B cell (primary cell): ENCODE data around the gene AP2S1. TPM values are rescaled to one million over a fixed set of nuclear protein-coding genes. Genes with fewer than 3 reads are reported as not detected.
"Not testable (repeated sequence)": the region's sequence is repeated elsewhere in the genome, so short reads cannot be mapped to it uniquely, and the experiment has no call there.

Source experiments
- ATAC-seq: fragments of 200-7000 bp; cut with Tn5 transposase; one replicate; pipeline ENCODE4 v1.10.0; 2021; ENCODE audit warnings: low read depth, mild to moderate bottlenecking, moderate number of reproducible peaks, moderate library complexity
- CTCF ChIA-PET: fragments of 350-600 bp; sonication (Branson Sonifier 250); formaldehyde crosslinking; loops from one replicate; lab custom pipeline; 2021; ENCODE audit warnings: antibody characterized with exemption, inconsistent platforms; lab: Charles Lee
- POLR2A ChIA-PET: fragments of 350-600 bp; sonication (Branson Sonifier 250); formaldehyde crosslinking; loops from one replicate; lab custom pipeline; 2021; ENCODE audit warnings: antibody characterized with exemption; lab: Charles Lee
- DNase-seq: peaks from one replicate; pipeline ENCODE4 v3.0.0; 2013
- H2AFZ ChIP-seq: 2 replicates; pipeline ENCODE4 v1.6.1; 2012; ENCODE audit warnings: mild to moderate bottlenecking, low read depth, low read length; ENCODE audit not compliant: insufficient read depth, poor library complexity, severe bottlenecking
- H3K27ac ChIP-seq, 2 donors: 1 replicate in 1 of 2; 2 replicates in 1 of 2; pipeline ENCODE4 v1.5.1; 2012 to 2013; ENCODE audit warnings: low read length in 2 of 2, mild to moderate bottlenecking in 2 of 2, moderate library complexity in 1 of 2
- H3K27me3 ChIP-seq, 4 experiments: fragments of 200-600 bp in 1 of 4; sonication (generic) in 1 of 4; replicated peaks in 1 of 4; 1 replicate in 2 of 4; 2 replicates in 2 of 4; pipeline versions ENCODE4 v1.6.1 to v1.7.0; 2013 to 2016; ENCODE audit warnings: low read length in 3 of 4, mild to moderate bottlenecking in 2 of 4, mixed read lengths in 1 of 4, moderate library complexity in 1 of 4; ENCODE audit not compliant: insufficient read depth in 4 of 4, control insufficient read depth in 3 of 4; ENCODE audit errors: control extremely low read depth in 1 of 4
- H3K36me3 ChIP-seq, 2 experiments: replicated peaks in 1 of 2; 1 replicate in 1 of 2; 2 replicates in 1 of 2; pipeline versions ENCODE4 v1.6.1 to v1.7.1; 2013; ENCODE audit warnings: low read length in 1 of 2; ENCODE audit not compliant: insufficient read depth in 2 of 2, control insufficient read depth in 1 of 2; ENCODE audit errors: control extremely low read depth in 1 of 2, extremely low read depth in 1 of 2
- H3K4me1 ChIP-seq, 2 donors: fragments of 200-600 bp in 1 of 2; sonication (generic) in 1 of 2; 1 replicate in 1 of 2; 2 replicates in 1 of 2; pipeline versions ENCODE4 v1.5.1 to v1.6.1; 2013 to 2017; ENCODE audit warnings: low read length in 2 of 2; ENCODE audit not compliant: control insufficient read depth in 2 of 2, insufficient read depth in 2 of 2
- H3K4me2 ChIP-seq: replicated peaks from 2 replicates; pipeline ENCODE3; 2012; ENCODE audit warnings: mild to moderate bottlenecking, low read depth, low read length; ENCODE audit not compliant: poor library complexity, severe bottlenecking
- H3K4me3 ChIP-seq, 5 experiments: fragments of 200-600 bp in 1 of 5; sonication (generic) in 1 of 5; 1 replicate in 3 of 5; 2 replicates in 2 of 5; pipeline versions ENCODE4 v1.5.1 to v1.7.0; 2011 to 2016; ENCODE audit warnings: low read length in 4 of 5, mild to moderate bottlenecking in 4 of 5, low read depth in 2 of 5, control low read depth in 1 of 5, moderate library complexity in 1 of 5; ENCODE audit not compliant: insufficient read depth in 1 of 5; ENCODE audit errors: control extremely low read depth in 1 of 5, extremely low read depth in 1 of 5
- H3K79me2 ChIP-seq: fragments of 200-600 bp; sonication (generic); one replicate; pipeline ENCODE4 v1.6.0; 2016; ENCODE audit warnings: low read length; ENCODE audit not compliant: control insufficient read depth, insufficient read depth
- H3K9ac ChIP-seq: fragments of 200-600 bp; sonication (generic); 2 replicates; pipeline ENCODE4 v1.6.1; 2017; ENCODE audit warnings: mild to moderate bottlenecking, low read length, moderate library complexity
- H3K9me3 ChIP-seq, 3 donors: one replicate each; pipeline versions ENCODE4 v1.6.1 to v1.7.1; 2013; ENCODE audit warnings: low read length in 2 of 3; ENCODE audit not compliant: control insufficient read depth in 2 of 3, insufficient read depth in 1 of 3; ENCODE audit errors: control extremely low read depth in 1 of 3
- H4K20me1 ChIP-seq: 2 replicates; pipeline ENCODE4 v1.6.0; 2012; ENCODE audit warnings: mild to moderate bottlenecking, low read length; ENCODE audit not compliant: insufficient read depth, control insufficient read depth, poor library complexity, severe bottlenecking
- H3K27ac Mint-ChIP-seq: one replicate; pipeline ENCODE4 v1.8.0; 2021; ENCODE audit warnings: mixed read lengths
- H3K27me3 Mint-ChIP-seq: one replicate; pipeline ENCODE4 v1.8.0; 2021; ENCODE audit warnings: mixed read lengths
- H3K4me1 Mint-ChIP-seq: one replicate; pipeline ENCODE4 v1.8.0; 2021; ENCODE audit warnings: mixed read lengths
- H3K4me3 Mint-ChIP-seq: one replicate; pipeline ENCODE4 v1.8.0; 2021; ENCODE audit warnings: mixed read lengths
- H3K9me3 Mint-ChIP-seq: one replicate; pipeline ENCODE4 v1.8.0; 2022; ENCODE audit warnings: mixed read lengths; ENCODE audit not compliant: insufficient read depth
- CTCF ChIP-seq: fragments of 200-600 bp; IDR thresholded peaks from one replicate; pipeline ENCODE4 v1.8.0; 2022; ENCODE audit warnings: antibody characterized with exemption, mild to moderate bottlenecking
- EZH2 ChIP-seq: IDR thresholded peaks from 2 replicates; pipeline ENCODE4 v1.6.1; 2012; ENCODE audit warnings: borderline replicate concordance, low read depth, mild to moderate bottlenecking, moderate library complexity, low read length; ENCODE audit not compliant: insufficient read depth, poor library complexity, severe bottlenecking
- WGBS: methylation state at CpG from one replicate; pipeline ENCODE4 v1.1.5; 2013; ENCODE audit warnings: missing lambda C conversion rate; ENCODE audit not compliant: insufficient coverage; 5-methylcytosine and 5-hydroxymethylcytosine counted together
- intact Hi-C: fragments of 100-400 bp; cut with micrococcal nuclease; formaldehyde crosslinking; loops from one replicate; pipeline ENCODE4 v1.10.0; 2022
- polyA plus RNA-seq: library from polyadenylated mRNA; depleted of rRNA; stranded (reverse); fragments of >200 nt; gene quantifications from 2 replicates; pipeline ENCODE4 v1.2.3, GENCODE V29; 2012
- total RNA-seq, 2 donors: library from RNA; stranded (reverse); fragments of 120-200 nt in 1 of 2; gene quantifications; 1 replicate in 1 of 2; 2 replicates in 1 of 2; pipeline versions ENCODE4 v1.2.3 to v1.2.4, GENCODE V29; 2013 to 2022

AP2S1 gene
- total and polyA plus RNA-seq, 2 donors (not counting 1 experiment from before 2014, with no cell fraction given) = 47.2 to 51.3 TPM

- H3K27ac Mint-ChIP-seq = no peak overlapping the region
- WGBS = no CpG with 5 or more reads among the region's 4 CpGs
These were observed 22.3 kb upstream of the AP2S1 start for GRCh38 chr19:46872967-46873366.

GRCh38 chr19:46871173-46871572, 20.5 kb upstream of the AP2S1 start:
- H2AFZ ChIP-seq, H3K9me3 ChIP-seq, H3K27me3 Mint-ChIP-seq, H3K27me3 ChIP-seq, ATAC-seq, CTCF ChIA-PET, H3K27ac ChIP-seq, H3K36me3 ChIP-seq, H3K4me2 ChIP-seq, H3K27ac Mint-ChIP-seq, H3K9ac ChIP-seq, intact Hi-C loops, POLR2A ChIA-PET, H3K9me3 Mint-ChIP-seq, DNase-seq, H3K4me1 ChIP-seq, H3K4me3 Mint-ChIP-seq, H3K4me3 ChIP-seq: not testable (repeated sequence)
- no CpG with 5 or more reads among the region's 5 CpGs for WGBS
- Histone ChIP-seq H3K79me2 (peaks cover 84% of the 10 kb centered on the region), H4K20me1 (peaks cover 25% of the 10 kb centered on the region)
- H3K4me1 Mint-ChIP-seq = peaks cover 22% of the 10 kb centered on the region

More at GRCh38 chr19:46872967-46873366, 22.3 kb upstream of the AP2S1 start:
- Histone ChIP-seq H3K79me2 (peaks cover 76% of the 10 kb centered on the region), H3K27me3 (no peaks in the 10 kb centered on the region), H3K4me2 (no peak overlapping the region), H3K4me3 (no peak overlapping the region), H3K4me1 (no peaks in the 10 kb centered on the region), H2AFZ (no peak overlapping the region), H3K36me3 (no peaks in the 10 kb centered on the region), H3K27ac (no peak overlapping the region), H3K9ac (no peak overlapping the region), H4K20me1 (peaks cover 25% of the 10 kb centered on the region), H3K9me3 (no peaks in the 10 kb centered on the region)
- peaks cover 11% of the 10 kb centered on the region for H3K4me1 Mint-ChIP-seq
- no peaks in the 10 kb centered on the region for H3K27me3 Mint-ChIP-seq
- H3K9me3 Mint-ChIP-seq = no peaks in the 10 kb centered on the region
- no peak overlapping the region for H3K4me3 Mint-ChIP-seq
- CTCF ChIA-PET = interaction anchor here (0.6 kb wide), 1 partner anchor 342 kb away, joined by 4 read pairs; no protein-coding TSS in a partner anchor
- TF ChIP-seq EZH2 (no peak), CTCF (no peak)
- intact Hi-C loops = no loop called here
- POLR2A ChIA-PET = no interaction called here
- DNase-seq = no peak
- ATAC-seq = no peak
